CD14-positive monocyte (primary cell): Measurements from ENCODE around the gene GALNS. TPM values are rescaled to one million over a fixed set of nuclear protein-coding genes. Genes with fewer than 3 reads are reported as not detected.

Experiments used
- DNase-seq, 3 donors: peaks; one replicate each; pipeline ENCODE4 v3.0.0-alpha.2; 2011 to 2022
- H2AFZ ChIP-seq: 2 replicates; pipeline ENCODE4 v1.6.0; 2012; ENCODE audit warnings: mild to moderate bottlenecking, low read depth, low read length, inconsistent platforms; ENCODE audit not compliant: insufficient read depth, poor library complexity, severe bottlenecking
- H3K27ac ChIP-seq, 2 donors: 1 replicate in 1 of 2; 2 replicates in 1 of 2; pipeline ENCODE4 v1.5.1; 2012 to 2013; ENCODE audit warnings: low read length in 2 of 2, control low read depth in 1 of 2, inconsistent platforms in 1 of 2, low read depth in 1 of 2, mild to moderate bottlenecking in 1 of 2
- H3K27me3 ChIP-seq, 2 donors: one replicate each; pipeline versions ENCODE4 v1.6.0 to v1.6.1; 2011 to 2013; ENCODE audit warnings: low read length in 2 of 2; ENCODE audit not compliant: control insufficient read depth in 2 of 2, insufficient read depth in 2 of 2
- H3K36me3 ChIP-seq, 2 donors: replicated peaks in 1 of 2; 1 replicate in 1 of 2; 2 replicates in 1 of 2; pipeline versions ENCODE4 v1.5.1 to v1.6.1; 2012 to 2013; ENCODE audit warnings: low read length in 2 of 2, control low read depth in 1 of 2, inconsistent platforms in 1 of 2, mild to moderate bottlenecking in 1 of 2; ENCODE audit not compliant: insufficient read depth in 2 of 2, control insufficient read depth in 1 of 2
- H3K4me1 ChIP-seq, 2 donors: 1 replicate in 1 of 2; 2 replicates in 1 of 2; pipeline versions ENCODE4 v1.5.1 to v1.6.1; 2012 to 2013; ENCODE audit warnings: low read length in 2 of 2, control low read depth in 1 of 2, inconsistent platforms in 1 of 2, mild to moderate bottlenecking in 1 of 2, moderate library complexity in 1 of 2; ENCODE audit not compliant: insufficient read depth in 2 of 2, control insufficient read depth in 1 of 2
- H3K4me2 ChIP-seq: replicated peaks from 2 replicates; pipeline ENCODE3; 2012; ENCODE audit warnings: low read length, moderate library complexity, mild to moderate bottlenecking; ENCODE audit not compliant: poor library complexity, severe bottlenecking; ENCODE audit errors: extremely low read depth
- H3K4me3 ChIP-seq, 3 experiments: fragments of 200-600 bp in 1 of 3; sonication (generic) in 1 of 3; replicated peaks in 1 of 3; 1 replicate in 2 of 3; 2 replicates in 1 of 3; pipeline ENCODE4 v1.5.1; 2011 to 2013; ENCODE audit warnings: low read length in 3 of 3, mild to moderate bottlenecking in 3 of 3, control low read depth in 2 of 3, low read depth in 2 of 3, inconsistent platforms in 1 of 3, moderate library complexity in 1 of 3
- H3K79me2 ChIP-seq: 2 replicates; pipeline ENCODE4 v1.6.0; 2012; ENCODE audit warnings: mild to moderate bottlenecking, control low read depth, inconsistent platforms, low read length, moderate library complexity; ENCODE audit not compliant: insufficient read depth
- H3K9ac ChIP-seq: 2 replicates; pipeline ENCODE4 v1.6.0; 2017; ENCODE audit warnings: low read length, mild to moderate bottlenecking; ENCODE audit not compliant: insufficient read depth, poor library complexity, severe bottlenecking
- H3K9me3 ChIP-seq, 2 donors: replicated peaks in 1 of 2; 1 replicate in 1 of 2; 2 replicates in 1 of 2; pipeline versions ENCODE4 v1.5.1 to v1.6.1; 2012 to 2013; ENCODE audit warnings: low read length in 2 of 2, control low read depth in 1 of 2; ENCODE audit not compliant: control insufficient read depth in 1 of 2, insufficient read depth in 1 of 2
- H4K20me1 ChIP-seq: 2 replicates; pipeline ENCODE4 v1.6.0; 2012; ENCODE audit warnings: mild to moderate bottlenecking, low read length, control low read depth, moderate library complexity; ENCODE audit not compliant: insufficient read depth
- H3K27ac Mint-ChIP-seq, 7 donors: one replicate each; pipeline ENCODE4 v1.8.0; 2020; ENCODE audit warnings: mild to moderate bottlenecking in 7 of 7, mixed read lengths in 7 of 7, moderate library complexity in 6 of 7, inconsistent platforms in 2 of 7
- H3K27me3 Mint-ChIP-seq, 3 donors: one replicate each; pipeline ENCODE4 v1.8.0; 2021 to 2022; ENCODE audit warnings: low read depth in 3 of 3, mild to moderate bottlenecking in 3 of 3, mixed read lengths in 3 of 3, moderate library complexity in 3 of 3, inconsistent platforms in 1 of 3
- H3K36me3 Mint-ChIP-seq, 2 donors: one replicate each; pipeline ENCODE4 v1.8.0; 2020; ENCODE audit warnings: mixed read lengths in 2 of 2, inconsistent platforms in 1 of 2, mild to moderate bottlenecking in 1 of 2
- H3K4me1 Mint-ChIP-seq: one replicate; pipeline ENCODE4 v1.8.0; 2020; ENCODE audit warnings: mild to moderate bottlenecking, mixed read lengths
- H3K4me3 Mint-ChIP-seq, 2 donors: one replicate each; pipeline ENCODE4 v1.8.0; 2020; ENCODE audit warnings: mild to moderate bottlenecking in 2 of 2, mixed read lengths in 2 of 2, moderate library complexity in 1 of 2
- H3K9me3 Mint-ChIP-seq, 7 donors: one replicate each; pipeline ENCODE4 v1.8.0; 2020 to 2022; ENCODE audit warnings: mixed read lengths in 7 of 7, mild to moderate bottlenecking in 6 of 7, moderate library complexity in 6 of 7, inconsistent platforms in 2 of 7
- CTCF ChIP-seq: fragments of 200-600 bp; IDR thresholded peaks from one replicate; pipeline ENCODE4 v1.8.0; 2022; ENCODE audit warnings: antibody characterized with exemption, mild to moderate bottlenecking
- WGBS: methylation state at CpG from one replicate; pipeline ENCODE4 v1.1.5; 2013; ENCODE audit warnings: missing lambda C conversion rate; ENCODE audit not compliant: insufficient coverage; 5-methylcytosine and 5-hydroxymethylcytosine counted together
- intact Hi-C, 2 donors: fragments of 100-400 bp; cut with micrococcal nuclease; formaldehyde crosslinking; loops; one replicate each; pipeline versions ENCODE4 v1.15.0 to v1.15.1; 2023
- polyA plus RNA-seq, 3 donors: library from polyadenylated mRNA; depleted of rRNA in 1 of 3; unstranded in 2 of 3; stranded (reverse) in 1 of 3; fragments of 300-500 nt in 2 of 3; fragments of >200 nt in 1 of 3; fragmentation: Illumina TruSeq in 2 of 3; gene quantifications; 1 replicate in 2 of 3; 2 replicates in 1 of 3; pipeline ENCODE4 v1.2.3, GENCODE V29; 2012 to 2021

The GALNS gene
- polyA plus RNA-seq, 3 donors = 20.2 to 34.4 (median 32.2) TPM

DNA sequence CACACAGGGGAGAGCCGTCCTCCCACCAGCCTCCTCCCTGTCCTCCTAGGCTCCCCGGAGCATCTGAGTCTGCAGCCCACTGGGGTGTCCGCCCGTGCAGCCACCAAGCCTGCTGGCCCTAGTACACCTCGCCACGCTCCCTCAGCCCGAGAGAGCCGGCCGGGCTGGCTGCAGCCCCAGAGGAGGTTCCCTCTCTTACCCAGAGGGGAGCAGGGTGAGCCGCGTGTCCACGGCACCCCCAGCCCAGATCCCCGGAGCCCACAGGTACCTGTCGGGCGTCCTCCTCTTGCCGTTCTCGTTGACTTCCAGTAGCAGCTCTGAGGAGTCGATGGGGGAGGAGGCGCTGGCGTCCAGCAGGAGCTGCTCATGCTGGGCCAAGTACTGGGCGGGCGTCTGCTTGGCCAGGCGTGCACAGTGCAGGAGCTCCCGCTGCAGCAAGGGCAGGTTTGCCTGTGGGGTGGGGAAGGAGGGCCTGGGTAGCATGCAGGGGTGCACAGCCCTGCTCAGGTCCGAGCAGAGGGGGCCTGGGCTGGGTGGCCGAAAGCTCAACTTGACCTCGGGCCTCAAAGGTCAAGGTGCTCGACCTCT, 29.0 kb upstream of the GALNS start:
- Histone ChIP-seq H3K9ac (no peak overlapping the region), H3K4me3 (no peak overlapping the region), H3K27me3 (no peaks in the 10 kb centered on the region), H3K9me3 (peaks cover 9 to 20% of the 10 kb centered on the region in 2 donors), H3K4me1 (no peaks in the 10 kb centered on the region), H3K36me3 (peaks cover 77 to 83% of the 10 kb centered on the region in 2 donors), H4K20me1 (peaks cover 96% of the 10 kb centered on the region), H3K4me2 (no peak overlapping the region), H3K79me2 (no peaks in the 10 kb centered on the region), H3K27ac (no peak overlapping the region), H2AFZ (no peak overlapping the region)
- WGBS = over 99% methylated on average over 23 of the region's 28 CpGs
- no peak for TF ChIP-seq CTCF
- H3K4me3 Mint-ChIP-seq = no peak overlapping the region
- H3K27me3 Mint-ChIP-seq = peaks cover 0 to 3% (median 0%) of the 10 kb centered on the region in 3 donors
- DNase-seq = no peak
- intact Hi-C loops = no loop called here
- peaks cover 13 to 23% (median 14%) of the 10 kb centered on the region in 7 donors for H3K9me3 Mint-ChIP-seq
- peaks cover 47 to 84% of the 10 kb centered on the region in 2 donors for H3K36me3 Mint-ChIP-seq
- no peaks in the 10 kb centered on the region for H3K4me1 Mint-ChIP-seq
- no peak overlapping the region for H3K27ac Mint-ChIP-seq

DNA sequence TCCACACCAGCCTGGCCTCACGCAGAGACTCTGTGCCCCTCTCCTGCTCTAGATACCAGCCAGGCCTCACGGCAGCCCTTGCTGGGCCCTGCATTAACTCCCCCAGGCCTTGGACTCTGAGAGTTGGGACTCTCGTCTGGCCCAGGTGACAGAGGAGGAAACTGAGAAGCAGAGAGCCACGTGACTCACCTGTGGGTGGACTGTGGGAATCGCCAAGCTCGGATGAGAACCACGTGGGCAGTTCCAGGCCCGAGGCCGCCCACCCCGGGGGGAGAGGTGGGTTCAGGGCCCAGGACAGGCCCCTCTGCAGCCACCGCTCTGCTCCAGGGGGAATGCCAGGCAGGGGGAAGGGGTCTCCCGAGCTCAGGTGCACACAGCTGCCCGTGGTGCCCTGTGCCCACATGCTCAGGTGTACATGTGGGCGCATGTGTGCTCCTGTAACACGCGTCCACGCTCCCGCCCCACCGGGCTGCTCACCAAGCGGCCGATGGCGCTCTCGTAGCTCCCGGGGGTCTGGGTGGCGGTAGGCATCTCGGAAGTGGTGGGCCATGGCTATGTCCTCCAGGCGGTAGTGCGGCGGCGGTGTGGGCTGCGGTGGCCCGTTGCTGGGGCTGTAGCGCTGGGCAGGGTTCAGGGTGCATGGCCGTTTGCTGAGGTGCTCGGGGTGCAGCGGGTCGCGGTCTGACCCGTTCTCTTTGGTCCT, 28.0 kb upstream of the GALNS start:
- Histone ChIP-seq H3K9me3 (peaks cover 0 to 9% of the 10 kb centered on the region in 2 donors), H3K27me3 (no peaks in the 10 kb centered on the region), H3K4me2 (no peak overlapping the region), H4K20me1 (peaks cover 96% of the 10 kb centered on the region), H3K36me3 (peaks cover 77 to 83% of the 10 kb centered on the region in 2 donors), H2AFZ (no peak overlapping the region), H3K27ac (no peak overlapping the region), H3K4me3 (no peak overlapping the region), H3K4me1 (no peaks in the 10 kb centered on the region), H3K9ac (no peak overlapping the region), H3K79me2 (no peaks in the 10 kb centered on the region)
- H3K27ac Mint-ChIP-seq = peak overlapping the region in 1 of 7 donors; percentile 36
- WGBS = 97% methylated on average over 38 of the region's 39 CpGs
- H3K9me3 Mint-ChIP-seq = peaks cover 2 to 12% (median 4%) of the 10 kb centered on the region in 7 donors
- no peak overlapping the region for H3K4me3 Mint-ChIP-seq
- peaks cover 44 to 82% of the 10 kb centered on the region in 2 donors for H3K36me3 Mint-ChIP-seq
- DNase-seq = no peak
- intact Hi-C loops = no loop called here
- H3K4me1 Mint-ChIP-seq = no peaks in the 10 kb centered on the region
- TF ChIP-seq CTCF = no peak
- no peaks in the 10 kb centered on the region for H3K27me3 Mint-ChIP-seq
